ENCODE results near the gene UGT1A6.

DNA sequence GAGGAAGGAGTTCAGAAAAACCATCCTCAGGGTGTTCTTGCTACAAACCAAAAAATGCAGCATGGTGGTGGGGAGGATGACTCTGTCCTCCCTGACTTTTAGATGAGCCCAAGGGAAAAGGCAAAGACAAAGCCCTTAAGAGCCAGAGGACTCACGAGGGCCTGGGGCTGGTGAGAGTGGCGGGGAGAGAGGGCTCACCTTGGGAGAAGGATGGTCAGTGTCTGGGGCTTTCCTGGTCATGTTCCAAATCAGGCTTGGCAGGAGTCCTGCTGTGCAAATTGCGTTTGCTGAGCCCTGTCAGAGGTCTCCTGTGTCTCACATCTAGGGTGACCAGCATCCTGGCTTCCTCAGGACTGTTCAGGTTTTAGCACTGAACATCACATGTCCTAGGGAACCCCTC is 72.1 kb downstream of the UGT1A6 start:
- TF ChIP-seq, protein P1, sequence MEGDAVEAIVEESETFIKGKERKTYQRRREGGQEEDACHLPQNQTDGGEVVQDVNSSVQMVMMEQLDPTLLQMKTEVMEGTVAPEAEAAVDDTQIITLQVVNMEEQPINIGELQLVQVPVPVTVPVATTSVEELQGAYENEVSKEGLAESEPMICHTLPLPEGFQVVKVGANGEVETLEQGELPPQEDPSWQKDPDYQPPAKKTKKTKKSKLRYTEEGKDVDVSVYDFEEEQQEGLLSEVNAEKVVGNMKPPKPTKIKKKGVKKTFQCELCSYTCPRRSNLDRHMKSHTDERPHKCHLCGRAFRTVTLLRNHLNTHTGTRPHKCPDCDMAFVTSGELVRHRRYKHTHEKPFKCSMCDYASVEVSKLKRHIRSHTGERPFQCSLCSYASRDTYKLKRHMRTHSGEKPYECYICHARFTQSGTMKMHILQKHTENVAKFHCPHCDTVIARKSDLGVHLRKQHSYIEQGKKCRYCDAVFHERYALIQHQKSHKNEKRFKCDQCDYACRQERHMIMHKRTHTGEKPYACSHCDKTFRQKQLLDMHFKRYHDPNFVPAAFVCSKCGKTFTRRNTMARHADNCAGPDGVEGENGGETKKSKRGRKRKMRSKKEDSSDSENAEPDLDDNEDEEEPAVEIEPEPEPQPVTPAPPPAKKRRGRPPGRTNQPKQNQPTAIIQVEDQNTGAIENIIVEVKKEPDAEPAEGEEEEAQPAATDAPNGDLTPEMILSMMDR (IDR thresholded peaks at IDR 0.05 in 4 of 5, conservative IDR thresholded peaks at IDR 0.05 in 1 of 5), result no peak
- no peak for TF ChIP-seq POLR2A (IDR thresholded peaks at IDR 0.05)
